ENCODE results near the gene PSTPIP1.

PSTPIP1 gene

GRCh38 chr15:77002436-77002835, 7.5 kb downstream of the PSTPIP1 start:
- H3K36me3 Mint-ChIP-seq: peaks cover 94% of the 10 kb centered on the region
- peaks cover 2% of the 10 kb centered on the region for H3K9me3 Mint-ChIP-seq
- peaks cover 96% of the 10 kb centered on the region for H3K4me1 Mint-ChIP-seq
- H3K27ac Mint-ChIP-seq: peak overlapping the region; percentile 95
- DNase-seq (ENCODE audit: low spot score in 2 of 2): no peak
- no peak for ATAC-seq
- peak overlapping the region; percentile 68 for H3K4me3 Mint-ChIP-seq

GRCh38 chr15:77002954-77003912, 8.3 kb downstream of the PSTPIP1 start:
- H3K36me3 Mint-ChIP-seq: peaks cover 94% of the 10 kb centered on the region
- peak; percentile 95 for ATAC-seq

GRCh38 chr15:77004189-77004588, 9.3 kb downstream of the PSTPIP1 start:
- peak overlapping the region; percentile 95 for H3K27ac Mint-ChIP-seq
- peak overlapping the region; percentile 68 for H3K4me3 Mint-ChIP-seq
- DNase-seq (ENCODE audit: low spot score in 2 of 2) (no peak), ATAC-seq (no peak)
- H3K4me1 Mint-ChIP-seq: peaks cover 85% of the 10 kb centered on the region
- peaks cover 2% of the 10 kb centered on the region for H3K9me3 Mint-ChIP-seq
- H3K36me3 Mint-ChIP-seq: peaks cover 92% of the 10 kb centered on the region

More at GRCh38 chr15:77002954-77003912, 8.3 kb downstream of the PSTPIP1 start:
- peaks cover 88% of the 10 kb centered on the region for H3K4me1 Mint-ChIP-seq
- peaks cover 2% of the 10 kb centered on the region for H3K9me3 Mint-ChIP-seq
- DNase-seq (ENCODE audit: low spot score in 2 of 2): peak in 1 of 2 donors; percentile 80
- H3K4me3 Mint-ChIP-seq: peak overlapping the region; percentile 68
- peak overlapping the region; percentile 95 for H3K27ac Mint-ChIP-seq

DNA sequence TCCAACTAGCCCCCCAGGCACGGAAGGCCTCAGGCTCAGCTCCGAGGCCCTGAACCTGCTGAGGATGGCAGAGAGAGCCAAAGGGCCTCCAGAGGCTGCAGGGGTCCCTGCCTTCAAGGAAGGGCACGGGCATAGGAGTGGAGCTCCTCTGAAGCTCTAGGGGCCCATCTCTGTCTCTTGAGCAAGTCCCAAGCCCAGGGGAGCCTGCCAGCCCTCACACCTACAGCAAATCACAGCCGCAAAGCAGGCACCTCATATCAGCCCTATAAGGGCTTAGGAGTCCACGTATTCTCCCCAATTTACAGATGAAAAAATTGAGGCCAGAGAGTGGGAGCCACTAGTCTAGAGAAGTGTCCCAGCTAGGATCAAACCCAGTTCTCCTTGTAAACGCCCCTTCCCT, 14.2 kb downstream of the PSTPIP1 start:
- Mint-ChIP-seq H3K4me1 (peaks cover 86% of the 10 kb centered on the region), H3K36me3 (peaks cover 79% of the 10 kb centered on the region), H3K27ac (peak overlapping the region; percentile 91), H3K4me3 (no peak overlapping the region), H3K9me3 (peaks cover 1% of the 10 kb centered on the region)
- ATAC-seq (no peak), DNase-seq (ENCODE audit: low spot score in 2 of 2) (no peak)

DNA sequence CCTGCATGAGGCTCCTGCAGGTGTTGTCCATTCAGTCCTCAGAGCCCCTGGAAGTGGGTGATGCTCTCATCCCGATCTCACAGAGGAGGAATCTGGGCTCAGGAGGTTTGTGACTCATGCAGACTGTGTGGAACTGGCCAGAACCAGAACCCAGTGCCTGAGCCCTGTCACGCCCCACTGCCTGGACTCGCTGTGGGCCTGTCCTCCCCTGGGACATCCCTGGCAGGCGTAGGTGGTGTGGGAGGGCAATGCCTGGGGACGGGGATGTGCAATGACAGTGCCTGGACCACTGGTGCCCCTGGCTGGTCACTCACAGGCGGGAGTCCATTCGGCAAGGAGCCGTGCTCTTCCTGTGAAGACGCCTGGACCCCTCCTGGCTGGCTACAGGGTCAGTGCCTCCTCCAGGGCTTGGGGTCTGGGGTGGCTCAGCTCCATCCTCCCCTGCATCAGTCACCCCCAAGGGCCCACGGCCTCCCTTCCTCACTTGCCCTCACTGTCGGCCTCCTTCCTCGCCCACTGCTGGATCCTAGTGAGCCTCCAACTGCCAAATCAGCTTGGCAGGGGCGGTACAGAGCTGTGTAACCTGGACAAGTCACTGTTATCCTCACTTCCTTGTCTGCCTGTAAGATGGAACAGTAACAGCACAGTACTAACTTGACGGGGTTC, 14.9 kb downstream of the PSTPIP1 start:
- Mint-ChIP-seq H3K9me3 (no peaks in the 10 kb centered on the region), H3K27ac (peak overlapping the region; percentile 91), H3K4me1 (peaks cover 86% of the 10 kb centered on the region), H3K4me3 (peak overlapping the region; percentile 21), H3K36me3 (peaks cover 79% of the 10 kb centered on the region)
- DNase-seq (ENCODE audit: low spot score in 2 of 2) (no peak), ATAC-seq (no peak)

DNA sequence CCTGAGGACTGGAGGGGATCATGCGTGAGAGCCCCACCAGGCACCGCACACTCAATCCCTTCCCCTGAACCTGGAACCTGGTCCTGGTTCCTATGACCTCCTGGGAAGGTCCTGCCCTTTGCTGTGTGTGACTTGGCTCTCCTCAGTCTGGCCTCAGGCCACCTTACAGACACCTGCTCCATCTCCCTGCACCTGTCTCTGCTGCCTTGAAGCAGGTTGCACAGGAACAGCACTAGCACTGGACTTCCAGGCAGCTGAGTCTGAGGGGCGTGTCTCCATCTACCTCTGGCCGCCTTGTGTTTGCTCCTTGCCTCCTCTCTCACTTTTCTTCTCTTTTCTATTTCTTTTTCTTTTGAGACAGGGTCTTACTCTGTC, 15.4 kb downstream of the PSTPIP1 start:
- peak overlapping the region; percentile 21 for H3K4me3 Mint-ChIP-seq
- H3K27ac Mint-ChIP-seq: peak overlapping the region; percentile 91
- H3K4me1 Mint-ChIP-seq: peaks cover 87% of the 10 kb centered on the region
- H3K36me3 Mint-ChIP-seq: peaks cover 79% of the 10 kb centered on the region
- ATAC-seq: no peak
- H3K9me3 Mint-ChIP-seq: no peaks in the 10 kb centered on the region
- DNase-seq (ENCODE audit: low spot score in 2 of 2): no peak

DNA sequence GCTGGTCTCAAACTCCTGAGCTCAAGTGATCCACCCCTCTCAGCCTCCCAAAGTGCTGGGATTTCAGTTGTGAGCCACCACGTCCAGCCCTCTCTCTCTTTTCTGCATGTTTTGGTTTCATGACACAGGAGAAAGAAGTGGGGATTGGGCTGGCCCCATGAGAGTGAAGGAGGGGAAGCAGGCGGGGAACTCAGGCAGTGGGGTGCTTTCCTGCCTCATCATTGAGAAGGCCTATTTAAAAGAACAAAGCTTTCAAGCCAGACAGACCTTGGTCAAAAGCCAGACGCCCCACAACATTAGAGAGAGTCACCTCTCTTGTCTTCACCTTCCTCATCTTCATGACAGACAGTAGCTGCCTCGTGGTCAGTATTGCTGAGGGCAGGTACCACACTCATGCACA, 15.9 kb downstream of the PSTPIP1 start:
- Mint-ChIP-seq H3K27ac (peak overlapping the region; percentile 91), H3K4me3 (peak overlapping the region; percentile 21), H3K36me3 (peaks cover 82% of the 10 kb centered on the region), H3K9me3 (no peaks in the 10 kb centered on the region), H3K4me1 (peaks cover 87% of the 10 kb centered on the region)
- no peak for DNase-seq (ENCODE audit: low spot score in 2 of 2)
- no peak for ATAC-seq

GRCh38 chr15:77012117-77012712, 17.3 kb downstream of the PSTPIP1 start:
- H3K36me3 Mint-ChIP-seq: peaks cover 70% of the 10 kb centered on the region
- no peak for ATAC-seq
- no peak for DNase-seq (ENCODE audit: low spot score in 2 of 2)
- H3K27ac Mint-ChIP-seq: peak overlapping the region; percentile 98
- H3K9me3 Mint-ChIP-seq: no peaks in the 10 kb centered on the region
- H3K4me1 Mint-ChIP-seq: peaks cover 85% of the 10 kb centered on the region
- H3K4me3 Mint-ChIP-seq: peak overlapping the region; percentile 69

GRCh38 chr15:77012868-77013267, 17.9 kb downstream of the PSTPIP1 start:
- peak overlapping the region; percentile 98 for H3K27ac Mint-ChIP-seq
- no peaks in the 10 kb centered on the region for H3K9me3 Mint-ChIP-seq
- peak overlapping the region; percentile 69 for H3K4me3 Mint-ChIP-seq
- H3K4me1 Mint-ChIP-seq: peaks cover 90% of the 10 kb centered on the region
- peaks cover 65% of the 10 kb centered on the region for H3K36me3 Mint-ChIP-seq
- peak; percentile 65 for ATAC-seq
- no peak for DNase-seq (ENCODE audit: low spot score in 2 of 2)

- Mint-ChIP-seq H3K36me3 (peaks cover 65% of the 10 kb centered on the region), H3K4me1 (peaks cover 97% of the 10 kb centered on the region), H3K9me3 (no peaks in the 10 kb centered on the region), H3K4me3 (peak overlapping the region; percentile 69), H3K27ac (peak overlapping the region; percentile 98)
- ATAC-seq: peak; percentile 87
- peak; percentile 65 to 89 for DNase-seq (ENCODE audit: low spot score in 2 of 2)
These were observed 18.8 kb downstream of the PSTPIP1 start for GRCh38 chr15:77013776-77014131.

DNA sequence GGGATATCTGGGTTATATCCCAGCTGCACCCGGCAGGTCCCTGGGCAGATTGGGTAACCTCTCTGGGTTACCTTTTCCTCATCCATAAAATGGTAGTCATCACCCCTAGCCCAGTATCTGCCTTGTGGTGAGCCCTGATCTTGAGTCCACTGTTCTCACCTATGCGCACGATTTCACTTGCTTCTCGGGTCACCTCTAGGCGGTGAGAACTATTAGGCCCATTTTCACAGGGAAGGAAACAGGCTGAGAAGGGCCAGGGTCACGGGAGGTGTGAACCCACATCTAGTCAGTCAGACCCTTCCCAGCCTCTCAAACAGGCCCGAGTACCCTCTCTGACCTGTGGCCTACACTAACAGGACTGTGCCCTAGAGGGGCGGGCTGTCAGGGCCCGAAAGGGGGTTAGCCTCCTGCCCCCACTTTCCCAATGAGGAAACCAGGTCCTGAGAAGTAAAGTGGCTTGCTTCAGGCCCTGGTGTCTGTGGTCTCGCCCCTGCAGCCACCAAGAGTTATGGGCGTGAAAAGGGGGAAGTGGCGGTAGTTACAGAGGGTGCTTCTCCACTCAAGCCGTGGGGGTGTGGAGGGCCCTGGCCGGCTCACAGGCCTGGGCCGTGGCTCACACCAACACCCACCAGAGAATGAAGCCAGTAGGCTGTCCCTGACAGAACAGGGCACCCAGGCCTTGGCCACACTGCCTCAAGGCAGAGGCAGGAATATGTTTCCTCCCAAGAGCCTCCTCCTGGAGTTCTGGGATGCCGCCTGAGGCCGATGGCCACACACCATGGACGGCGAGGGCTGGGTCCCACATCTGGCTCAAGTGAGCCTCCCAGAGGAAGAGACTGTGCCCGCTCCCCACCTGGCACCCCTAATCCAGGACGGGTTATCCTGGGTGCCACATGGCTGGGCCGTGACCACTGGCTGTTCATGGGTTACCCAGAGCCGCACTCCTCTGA, 19.5 kb downstream of the PSTPIP1 start:
- Mint-ChIP-seq H3K9me3 (no peaks in the 10 kb centered on the region), H3K27ac (peak overlapping the region; percentile 98), H3K36me3 (peaks cover 67% of the 10 kb centered on the region), H3K4me1 (peaks cover 97% of the 10 kb centered on the region), H3K4me3 (peak overlapping the region; percentile 69)
- DNase-seq (ENCODE audit: low spot score in 2 of 2) (peak in 1 of 2 donors; percentile 74), ATAC-seq (peak; percentile 49)

DNA sequence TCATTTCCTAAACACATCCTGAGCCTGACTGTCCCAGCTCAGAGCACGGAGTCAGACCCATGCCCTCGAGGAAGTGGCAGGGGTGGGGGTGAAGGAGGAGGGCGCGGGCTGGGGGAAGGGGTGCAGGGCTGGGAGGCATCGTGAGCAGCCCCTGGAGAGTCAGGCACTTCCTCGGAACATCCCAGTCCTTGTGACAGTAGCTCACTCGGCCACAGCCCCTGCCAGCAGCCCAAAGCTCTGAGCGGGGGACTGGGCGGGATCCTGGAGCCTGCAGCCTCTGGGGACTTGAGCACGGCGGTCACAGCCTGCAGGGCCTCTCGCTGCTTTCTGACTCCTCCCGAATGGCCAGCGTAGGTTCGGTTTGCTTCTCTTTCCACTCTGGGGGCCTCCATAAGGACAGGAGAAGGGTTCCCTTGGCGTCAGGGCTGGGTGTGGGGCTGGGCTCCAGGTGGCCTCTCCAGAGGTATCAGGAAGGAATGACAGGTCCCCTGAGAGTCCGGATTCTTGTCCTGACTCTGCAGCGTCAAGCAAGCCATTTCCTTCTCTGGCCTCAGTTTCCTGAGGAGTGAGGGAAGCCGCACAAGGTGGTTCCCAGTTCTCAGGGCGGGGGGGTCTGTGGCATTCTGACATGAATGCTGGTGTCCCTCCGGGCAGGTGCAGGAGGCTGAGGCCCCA, 20.9 kb downstream of the PSTPIP1 start:
- H3K36me3 Mint-ChIP-seq: peaks cover 71% of the 10 kb centered on the region
- no peak for ATAC-seq

DNA sequence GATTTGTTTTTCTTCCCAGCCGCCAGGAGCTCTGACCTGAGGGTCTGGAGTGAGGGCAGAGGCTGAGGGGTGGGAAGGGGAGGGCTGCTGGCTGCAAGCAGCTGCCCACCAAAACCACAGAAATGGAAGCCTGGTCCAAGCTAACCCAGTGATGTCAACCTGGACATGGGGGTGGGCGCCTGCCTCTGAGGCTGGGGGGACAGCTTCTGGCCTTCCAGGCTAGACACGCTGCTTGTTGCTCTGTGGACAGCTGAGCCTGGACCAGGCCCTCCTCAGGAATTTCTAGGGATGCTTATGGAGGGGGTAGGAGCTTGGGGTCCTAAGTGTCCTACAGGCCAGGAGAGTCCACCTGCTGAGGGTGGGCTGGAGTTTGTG, 21.4 kb downstream of the PSTPIP1 start:
- no peak for ATAC-seq
- Mint-ChIP-seq H3K4me3 (peak overlapping the region; percentile 69), H3K36me3 (peaks cover 72% of the 10 kb centered on the region)

More for the DNA sequence above, 20.9 kb downstream of the PSTPIP1 start:
- Mint-ChIP-seq H3K9me3 (no peaks in the 10 kb centered on the region), H3K27ac (peak overlapping the region; percentile 98), H3K4me3 (peak overlapping the region; percentile 69), H3K4me1 (peaks cover 97% of the 10 kb centered on the region)
- DNase-seq (ENCODE audit: low spot score in 2 of 2): no peak

GRCh38 chr15:77017091-77017660, 22.2 kb downstream of the PSTPIP1 start:
- Mint-ChIP-seq H3K9me3 (no peaks in the 10 kb centered on the region), H3K4me1 (peaks cover 97% of the 10 kb centered on the region), H3K36me3 (peaks cover 75% of the 10 kb centered on the region), H3K27ac (peak overlapping the region; percentile 98), H3K4me3 (peak overlapping the region; percentile 68)
- ATAC-seq (no peak), DNase-seq (ENCODE audit: low spot score in 2 of 2) (no peak)

More for the DNA sequence above, 21.4 kb downstream of the PSTPIP1 start:
- Mint-ChIP-seq H3K4me1 (peaks cover 97% of the 10 kb centered on the region), H3K9me3 (no peaks in the 10 kb centered on the region), H3K27ac (peak overlapping the region; percentile 98)
- no peak for DNase-seq (ENCODE audit: low spot score in 2 of 2)

All from stimulated activated effector memory CD8-positive, alpha-beta T cell treated with anti-CD3 and anti-CD28 coated beads, Interleukin-12 subunit alpha, Interleukin-12 subunit beta, amount 100 ng/mL, for 72 hours (primary cell).